ENCODE data around the gene IQGAP2.

Gene IQGAP2

DNA sequence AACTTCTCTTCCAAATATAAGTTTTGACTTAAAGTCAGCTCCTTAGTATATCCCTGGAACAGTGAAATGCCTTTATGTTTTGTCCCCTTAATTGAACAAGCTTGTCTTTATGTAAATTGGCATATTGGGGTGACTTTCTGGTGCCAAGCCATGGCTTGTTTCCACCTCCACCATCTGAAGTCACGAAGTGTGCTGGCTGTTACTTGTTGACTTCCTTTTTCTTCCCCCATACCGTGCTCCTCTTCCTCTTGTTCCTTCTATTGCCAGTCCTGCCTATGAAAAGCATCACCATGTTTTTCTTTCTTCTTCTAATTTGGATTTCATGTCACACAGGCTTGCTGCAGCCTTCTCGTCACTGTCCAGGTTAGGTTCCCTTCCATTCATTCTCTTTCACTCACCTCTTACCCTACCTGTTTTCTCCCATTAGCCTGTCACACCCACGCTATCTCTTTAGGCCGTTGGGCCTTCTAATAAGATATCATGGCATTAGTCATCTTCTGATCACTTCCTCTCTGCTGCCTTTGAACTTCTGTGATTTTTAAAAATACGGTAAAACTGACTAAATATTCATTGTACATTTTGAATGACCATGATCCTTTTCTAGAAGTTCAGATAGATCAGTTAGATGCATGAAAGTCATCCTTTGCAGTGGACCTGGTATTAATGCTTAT is 48.1 kb downstream of the IQGAP2 start:
- no peak for DNase-seq

DNA sequence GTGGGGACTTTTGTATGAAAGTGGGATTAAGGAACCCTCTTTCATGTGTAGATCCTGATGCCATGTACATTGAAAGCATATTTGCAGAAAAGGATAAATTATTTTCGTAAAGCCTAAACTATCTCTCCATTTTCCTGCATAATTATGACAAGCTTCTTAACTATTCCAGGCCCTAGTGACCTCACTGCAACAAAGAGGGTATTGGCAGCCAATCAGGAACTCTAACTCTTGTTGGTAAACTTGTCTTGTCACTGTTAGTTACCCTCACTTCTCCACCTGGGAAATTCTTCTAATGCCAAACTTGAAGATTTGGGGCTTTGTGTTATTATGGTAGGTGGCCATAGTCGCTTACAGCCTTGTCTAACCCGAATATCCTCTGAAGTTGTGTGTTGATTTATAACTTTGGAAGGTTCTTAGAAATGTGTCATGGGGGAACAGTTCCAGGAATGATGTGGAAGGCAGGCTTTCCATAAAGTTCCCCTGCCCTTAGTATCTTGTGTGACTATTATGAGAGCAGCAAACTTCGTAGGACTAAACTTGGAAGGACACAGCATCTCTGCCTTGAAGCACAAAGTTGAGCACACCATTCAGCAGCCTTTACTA is 52.5 kb downstream of the IQGAP2 start:
- no peak for DNase-seq

DNA sequence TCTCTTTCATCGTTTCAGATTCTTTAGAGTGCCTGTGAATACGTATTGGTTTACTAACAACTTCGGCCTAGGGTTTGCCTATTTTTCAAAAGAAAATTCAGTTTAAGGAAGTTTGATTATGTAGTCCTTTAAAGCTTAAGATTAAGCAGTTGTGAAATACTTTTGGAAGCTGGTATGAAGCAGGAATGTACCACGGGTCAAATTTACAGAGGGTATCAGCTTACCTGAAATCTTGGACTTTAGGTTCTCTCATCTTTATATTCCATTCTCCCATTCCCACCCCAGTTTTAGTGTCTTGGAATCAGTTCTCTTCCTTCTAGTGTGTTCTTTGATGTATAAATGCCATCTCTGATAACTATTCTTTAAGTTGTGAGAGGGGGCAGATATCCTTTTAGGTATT is 53.2 kb downstream of the IQGAP2 start:
- DNase-seq, result no peak

DNA sequence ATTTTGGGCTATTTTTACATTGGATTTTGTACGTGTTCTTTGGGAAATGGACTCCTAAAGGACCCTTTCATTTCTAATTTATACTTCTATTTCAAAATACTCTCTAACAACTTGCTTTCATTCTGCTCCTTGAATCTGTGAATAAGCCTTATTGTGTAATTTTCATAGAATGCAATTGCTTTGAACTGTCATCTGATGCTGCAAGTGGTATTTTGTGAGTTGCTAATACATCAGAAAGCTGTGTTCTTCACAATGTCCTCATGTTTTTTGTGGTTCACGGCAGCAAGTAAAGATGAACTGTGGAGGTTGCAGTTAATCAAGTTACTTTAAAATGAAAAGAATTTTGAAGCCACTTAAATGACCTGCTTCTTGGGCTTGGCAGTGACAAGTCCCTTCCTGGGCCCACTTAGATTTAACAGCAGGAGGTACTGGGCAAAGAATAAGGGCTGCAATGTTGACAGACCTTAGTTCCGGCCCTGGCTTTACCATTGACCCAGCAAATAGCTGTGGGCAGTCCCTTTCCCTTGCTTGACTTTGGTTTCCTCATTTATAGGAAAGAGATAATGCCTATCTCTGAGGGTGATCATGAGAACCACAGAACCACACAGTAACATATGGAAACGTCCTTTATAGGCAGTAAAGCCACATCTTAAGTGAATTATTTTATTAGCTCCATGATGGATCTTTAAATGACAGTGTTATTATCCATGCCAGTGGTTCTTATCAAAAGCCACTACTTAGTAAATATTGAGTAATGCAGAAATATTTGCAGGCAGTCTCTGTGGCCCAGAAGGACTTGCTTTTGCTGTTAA is 54.8 kb downstream of the IQGAP2 start:
- DNase-seq, result no peak

DNA sequence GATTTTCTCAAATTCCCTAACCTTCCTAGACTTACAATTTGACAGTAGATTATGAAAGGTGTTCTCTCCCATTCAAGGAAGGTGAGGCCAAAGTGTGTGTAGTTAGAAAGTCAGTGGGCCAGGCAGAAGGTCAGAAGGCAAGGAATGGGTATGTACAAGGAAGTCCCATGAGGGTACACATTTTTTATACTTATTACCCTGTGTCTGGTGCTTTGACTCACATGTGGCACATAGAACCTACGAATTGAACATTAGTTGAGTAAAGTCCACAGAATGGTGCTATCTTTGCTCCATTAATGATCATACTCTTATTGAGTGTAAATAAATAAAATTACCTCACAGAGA is 55.4 kb downstream of the IQGAP2 start:
- DNase-seq, result no peak

DNA sequence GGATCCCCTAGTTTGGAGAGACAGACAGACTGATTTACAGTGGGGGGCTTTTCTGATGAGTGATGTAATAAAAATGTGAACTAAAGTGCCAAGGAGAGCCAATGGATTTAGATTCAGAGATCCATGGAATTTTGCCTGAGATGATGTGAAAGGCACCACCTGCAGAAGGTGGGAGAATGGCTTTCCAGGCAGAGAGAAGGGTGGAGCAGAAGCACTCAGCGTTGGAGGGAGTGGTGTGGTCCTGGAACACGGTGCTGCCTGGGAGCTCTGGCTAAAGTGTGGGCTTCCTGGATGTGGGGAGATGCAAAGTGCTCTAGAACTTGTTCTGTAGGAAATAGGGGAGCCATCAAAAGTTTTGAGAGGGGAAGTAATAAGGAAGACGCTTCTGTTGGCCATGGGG is 57.0 kb downstream of the IQGAP2 start:
- no peak for DNase-seq

DNA sequence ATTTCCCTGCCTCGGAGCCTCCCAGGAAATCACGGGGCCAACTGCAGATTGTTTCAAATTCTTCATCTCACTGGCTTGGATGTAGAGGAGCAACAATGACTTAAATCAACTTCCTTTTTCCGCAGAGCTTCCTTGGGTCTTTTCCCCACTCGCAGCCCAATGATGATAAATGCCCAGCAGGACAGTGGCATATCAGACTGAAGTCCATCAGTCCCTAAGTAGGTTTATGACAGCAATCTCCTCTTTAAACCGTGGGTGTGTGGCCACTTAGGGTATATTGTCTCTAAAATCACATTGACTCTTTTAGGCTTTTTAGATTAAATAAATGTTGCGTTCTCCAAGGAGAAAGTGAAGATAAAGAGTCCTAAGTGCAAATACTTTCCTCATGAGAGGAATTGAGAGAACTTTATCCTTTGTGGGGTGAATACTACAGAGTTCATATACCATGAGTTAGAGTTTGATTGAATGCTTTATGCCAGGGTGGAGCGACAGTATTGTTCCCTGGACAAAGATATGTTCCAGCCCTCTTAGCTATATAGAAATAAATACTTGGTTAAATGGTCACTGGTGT is 59.1 kb downstream of the IQGAP2 start:
- DNase-seq, result no peak

DNA sequence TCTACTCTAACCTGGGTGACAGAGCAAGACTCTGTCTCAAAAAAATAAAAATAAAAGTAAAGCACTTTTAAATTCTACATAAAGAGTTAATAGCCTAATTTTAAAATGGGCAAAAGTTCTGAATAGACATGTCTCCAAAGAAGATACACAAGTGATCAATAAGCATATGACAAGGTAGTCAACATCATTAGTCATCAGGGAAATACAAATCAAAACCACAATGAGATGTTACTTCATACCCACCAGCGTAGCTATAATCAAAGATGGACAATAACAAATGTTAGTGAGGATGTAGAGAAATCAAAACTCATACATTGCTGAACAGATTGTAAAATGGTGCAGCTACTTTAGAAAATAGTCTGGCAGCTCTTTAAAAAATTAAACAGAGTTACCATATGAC is 64.1 kb downstream of the IQGAP2 start:
- no peak for DNase-seq

DNA sequence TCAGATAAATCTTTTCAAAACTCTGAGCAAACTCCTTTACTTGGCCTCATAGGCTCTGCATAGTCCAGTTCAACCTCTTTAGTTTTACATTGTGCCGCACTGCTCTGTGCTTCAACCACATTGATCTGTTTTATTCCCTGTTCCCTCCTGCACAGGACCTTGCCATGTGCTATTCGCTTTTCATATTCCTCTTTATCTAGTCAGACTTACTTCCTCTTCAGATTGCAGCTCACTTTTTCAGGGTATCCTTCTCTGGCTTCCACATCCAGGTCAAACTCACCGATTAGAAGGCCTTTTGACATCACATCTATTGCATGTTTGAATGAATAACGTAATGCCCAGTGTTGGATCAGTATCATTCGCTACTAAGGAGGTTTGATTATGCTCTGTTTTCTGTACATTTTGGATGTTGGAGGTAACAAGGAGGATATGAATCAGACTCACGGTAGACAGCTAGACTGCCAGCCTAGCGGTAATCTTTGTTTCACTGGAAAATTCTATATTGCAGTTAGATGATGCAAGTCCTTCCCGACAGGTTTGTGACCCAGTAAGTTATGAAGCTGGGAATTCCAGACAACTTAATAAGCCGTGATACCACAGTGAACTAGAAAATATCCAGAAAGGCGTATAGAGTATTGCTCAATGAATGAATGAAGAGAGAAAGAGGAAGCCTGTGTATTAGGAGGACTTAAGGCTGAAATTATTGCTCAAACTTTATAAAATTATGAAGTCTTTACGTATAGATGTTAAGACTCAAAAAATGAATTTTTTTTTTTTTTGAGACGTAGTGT is 65.7 kb downstream of the IQGAP2 start:
- no peak for DNase-seq

DNA sequence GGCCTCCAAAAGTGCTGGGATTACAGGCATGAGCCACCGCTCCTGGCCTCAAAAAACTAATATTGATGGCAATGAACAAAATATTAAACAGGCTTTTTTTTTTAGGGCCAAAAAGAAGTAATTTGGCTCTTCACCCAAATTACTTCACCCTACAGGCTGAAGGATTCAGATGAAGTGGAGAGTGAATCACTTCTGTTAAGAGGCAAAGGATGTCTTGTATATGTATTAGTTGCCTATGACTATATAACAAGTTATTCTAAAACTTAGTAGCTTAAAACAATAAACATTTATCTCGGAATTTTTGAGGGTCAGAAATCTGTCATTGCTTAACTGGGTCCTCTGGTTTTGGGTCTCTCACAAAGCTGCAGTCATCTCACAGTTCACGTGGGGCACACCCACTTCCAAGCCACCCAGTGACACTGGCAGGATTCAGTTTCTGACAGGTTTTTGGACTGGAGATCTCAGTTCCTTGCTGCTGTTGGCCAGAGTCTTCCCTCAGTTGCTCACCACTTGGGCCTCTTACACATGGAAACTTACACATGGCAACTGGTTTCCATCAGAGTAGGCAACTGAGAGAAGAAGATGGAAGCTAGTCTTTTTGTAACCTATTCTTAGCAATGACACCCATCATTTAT is 66.7 kb downstream of the IQGAP2 start:
- no peak for DNase-seq

DNA sequence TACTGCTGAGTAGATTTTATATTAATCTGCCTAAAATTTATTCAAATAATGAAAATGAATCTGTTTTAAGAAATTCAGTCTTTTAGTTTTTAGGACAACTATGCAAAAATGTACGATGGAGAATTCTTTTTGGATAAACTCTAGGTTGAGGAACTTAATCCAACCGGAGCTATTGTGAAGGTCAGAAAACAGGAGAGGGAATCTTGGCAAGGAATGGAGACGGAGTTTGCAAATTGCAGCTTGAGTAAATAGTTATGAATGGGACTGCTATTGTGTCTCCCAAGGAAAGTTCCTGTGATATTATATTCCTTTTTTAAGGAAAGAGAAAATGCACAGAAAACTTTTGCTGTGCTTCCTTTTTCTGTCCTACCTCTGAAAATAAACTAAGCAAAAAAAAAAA is 67.9 kb downstream of the IQGAP2 start:
- DNase-seq, result no peak

DNA sequence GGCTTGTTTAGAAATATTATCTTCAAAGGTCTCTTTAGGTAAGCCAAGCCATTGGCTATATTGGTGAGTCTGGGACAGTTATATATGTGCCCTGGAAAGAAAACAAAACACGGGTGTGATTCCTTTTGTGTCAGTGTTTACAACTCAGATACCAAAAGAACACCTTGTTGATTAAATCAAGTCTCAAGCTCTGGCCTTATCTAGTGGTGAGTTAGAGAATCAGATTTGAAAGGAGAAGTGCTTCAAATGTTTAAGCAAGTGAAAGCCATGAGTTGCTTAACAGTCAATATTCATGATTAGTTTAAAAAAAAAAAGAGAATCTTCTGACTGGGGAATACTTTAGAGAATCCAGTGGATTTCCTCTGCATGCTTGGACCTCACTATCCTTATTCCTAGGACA is 68.3 kb downstream of the IQGAP2 start:
- DNase-seq, result no peak

DNA sequence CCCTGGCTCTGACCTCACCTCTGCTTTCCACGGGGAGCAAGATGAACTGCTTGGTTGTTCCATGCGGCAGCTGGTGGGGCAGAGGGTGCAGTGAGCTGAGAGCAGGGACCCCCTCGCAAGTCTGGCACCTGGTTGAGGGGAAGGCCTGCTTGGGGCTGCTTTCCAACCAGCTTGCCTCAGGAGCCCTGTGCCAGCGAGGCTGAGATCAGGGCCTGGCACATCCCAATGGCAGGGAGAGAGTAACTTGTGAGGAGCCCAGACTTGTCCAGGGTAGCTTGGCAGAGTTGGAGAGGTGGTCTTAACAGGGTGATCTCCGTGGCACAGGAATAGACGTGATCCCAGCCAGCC is 68.9 kb downstream of the IQGAP2 start:
- DNase-seq, result no peak

DNA sequence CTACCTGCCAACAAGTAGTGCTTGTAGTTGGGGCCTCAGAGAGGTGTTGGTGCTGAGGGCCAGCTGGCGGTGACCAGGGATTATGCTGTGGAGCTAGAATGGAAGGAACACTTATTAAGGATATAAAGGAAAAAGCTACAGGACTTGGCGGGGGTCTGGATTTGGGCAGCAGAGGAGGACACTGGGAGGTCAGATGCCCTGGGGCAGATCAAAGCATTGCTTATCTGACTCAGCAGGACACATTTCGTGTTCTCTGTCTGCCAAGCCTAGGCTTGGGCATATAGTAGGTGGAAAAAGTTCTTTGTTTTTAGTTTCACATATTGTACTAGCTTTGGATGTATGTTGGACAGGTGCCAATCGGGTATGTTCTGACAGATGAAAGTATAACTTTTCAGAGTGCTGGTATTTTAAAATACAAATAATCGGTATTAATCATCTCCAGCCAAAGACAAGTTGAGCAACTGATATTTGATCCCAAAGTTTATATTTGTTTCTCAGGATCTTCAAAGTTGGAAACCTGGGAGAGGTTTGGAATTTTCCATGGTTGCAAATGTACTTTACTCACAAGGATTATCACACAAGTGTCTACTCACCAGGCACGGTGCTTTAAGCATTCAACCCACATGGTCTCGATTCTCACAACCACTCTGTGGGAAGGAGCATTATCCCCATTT is 69.4 kb downstream of the IQGAP2 start:
- no peak for DNase-seq

DNA sequence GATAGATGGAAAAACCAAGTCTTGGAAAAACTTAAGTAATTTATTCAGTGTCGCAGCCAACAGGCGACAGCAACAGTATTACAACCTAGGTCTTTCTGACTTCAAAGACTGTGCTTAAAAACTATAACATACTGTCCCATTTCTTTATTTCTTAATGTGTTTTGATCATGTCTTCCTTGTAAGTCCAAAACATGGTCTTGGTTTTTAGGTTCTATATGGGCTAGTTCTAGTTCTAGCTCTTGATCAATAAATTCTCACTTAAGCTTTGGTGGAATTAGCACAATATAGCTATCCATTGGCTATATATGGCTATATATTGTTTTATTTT is 69.9 kb downstream of the IQGAP2 start:
- DNase-seq, result no peak

DNA sequence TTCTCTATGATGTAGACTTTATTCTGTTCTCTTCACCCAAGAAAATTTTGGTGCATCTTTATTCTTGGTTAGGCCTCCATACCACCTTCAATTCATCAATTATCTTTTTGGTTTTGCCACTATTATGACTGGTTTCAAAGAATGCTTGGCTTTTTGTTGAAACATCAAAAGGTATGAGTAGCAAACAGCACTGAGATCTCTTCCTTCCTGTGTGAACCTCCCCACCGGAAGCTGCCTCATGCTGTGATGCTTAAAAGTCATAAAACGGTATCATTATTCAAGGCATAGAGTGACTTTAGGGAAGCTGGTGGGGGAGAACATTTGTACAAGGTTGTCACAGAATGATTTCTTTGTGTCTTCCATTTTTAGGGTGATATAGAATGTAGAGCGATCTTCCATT is 70.6 kb downstream of the IQGAP2 start:
- DNase-seq, result peak; percentile 41

DNA sequence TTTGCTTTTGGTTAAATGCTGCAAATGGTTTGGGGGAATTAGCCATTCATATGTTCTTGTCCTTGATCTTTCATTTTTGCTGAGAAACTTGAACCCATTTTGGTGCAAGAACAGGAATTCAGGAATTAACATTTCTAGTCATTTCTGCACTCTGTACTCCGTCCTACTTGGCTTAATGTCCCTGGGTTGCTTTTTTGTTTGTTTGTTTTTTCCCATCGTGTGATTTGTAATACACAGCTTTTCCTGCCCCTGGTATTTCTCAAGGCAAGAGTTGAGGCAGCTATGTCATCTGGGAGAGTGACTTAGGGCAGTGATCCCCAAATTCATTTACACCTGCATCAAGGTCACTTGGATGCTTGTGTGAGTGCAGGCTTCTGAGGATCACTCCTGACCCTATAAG is 71.3 kb downstream of the IQGAP2 start:
- no peak for DNase-seq

DNA sequence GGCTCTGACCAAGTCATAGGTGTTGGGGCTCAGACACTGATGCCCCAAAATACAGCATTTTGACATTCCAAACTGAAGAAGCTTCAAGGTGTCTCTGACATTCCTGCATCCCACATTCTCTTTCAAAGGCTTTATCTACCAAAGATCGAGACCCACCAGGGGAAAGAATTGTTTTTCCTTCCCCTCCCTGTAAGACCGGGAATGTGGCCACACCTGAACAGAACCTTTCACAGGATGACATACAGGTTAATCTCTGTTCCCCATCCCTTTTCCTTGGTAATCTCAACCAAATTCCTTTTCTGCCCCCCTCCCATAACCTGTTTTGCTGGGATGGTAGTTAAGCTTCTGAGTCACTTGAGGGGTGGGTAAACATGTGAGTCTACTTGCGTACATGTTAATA is 72.3 kb downstream of the IQGAP2 start:
- no peak for DNase-seq

DNA sequence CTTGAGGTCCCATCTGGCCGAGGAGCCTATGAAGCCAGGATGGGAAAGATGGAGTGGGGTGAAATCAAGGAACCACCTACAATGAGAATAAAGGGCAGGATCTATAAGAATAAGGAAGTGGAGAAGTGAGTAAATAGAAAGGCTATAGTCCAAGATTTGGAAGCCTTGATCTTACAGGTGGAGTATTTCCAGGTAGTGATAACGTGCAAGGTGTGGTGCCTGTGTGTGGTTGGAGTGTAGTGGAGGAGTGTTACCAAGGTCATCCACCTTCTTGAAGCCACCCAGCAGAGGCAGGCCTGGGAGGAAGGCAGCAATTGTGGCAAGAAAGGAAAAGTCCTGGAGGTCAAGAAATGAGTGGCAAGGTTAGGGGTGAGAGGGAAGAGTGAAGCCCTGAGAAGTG is 72.9 kb downstream of the IQGAP2 start:
- DNase-seq, result no peak

DNA sequence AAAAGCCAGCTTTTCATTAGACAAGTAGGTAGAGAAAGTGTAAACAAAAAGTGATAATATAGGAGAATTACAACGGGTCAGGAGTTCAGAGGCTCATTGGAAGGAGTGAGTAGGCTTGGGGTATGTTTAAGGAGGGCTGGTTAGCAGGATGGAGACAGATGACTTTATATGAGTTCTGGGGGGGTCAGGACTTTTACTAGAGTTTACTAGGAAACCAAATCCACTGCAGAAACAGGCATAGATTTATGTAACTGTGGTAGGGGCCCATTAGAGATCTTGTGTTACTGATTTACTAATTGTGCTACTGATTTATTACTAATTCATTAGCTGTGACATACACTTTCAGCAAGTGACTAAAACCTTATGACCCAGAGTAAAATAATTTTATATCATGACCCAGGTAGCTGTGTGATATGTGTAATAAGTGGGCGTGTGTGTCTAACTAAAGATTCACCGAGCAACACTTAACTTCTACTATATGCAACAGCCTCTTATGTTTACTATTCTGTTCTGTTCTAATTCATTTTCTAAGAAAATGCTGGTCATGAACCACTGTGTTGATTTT is 73.5 kb downstream of the IQGAP2 start:
- DNase-seq, result no peak

DNA sequence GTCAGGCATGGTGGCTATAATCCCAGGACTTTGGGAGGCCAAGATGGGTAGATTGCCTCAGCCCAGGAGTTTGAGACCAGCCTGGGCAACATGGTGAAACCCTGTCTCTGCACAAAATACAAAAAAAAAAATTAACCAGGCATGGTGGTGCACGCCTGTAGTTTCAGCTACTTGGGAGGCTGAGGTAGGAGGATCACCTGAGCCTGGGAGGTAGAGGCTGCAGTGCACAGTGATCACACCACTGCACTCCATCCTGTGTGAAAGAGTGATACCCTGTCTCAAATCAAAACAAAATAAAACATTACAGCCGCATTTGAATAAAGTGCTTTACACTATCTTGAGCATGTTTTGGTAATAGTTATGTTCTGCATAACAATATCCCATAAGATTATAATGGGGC is 74.0 kb downstream of the IQGAP2 start:
- no peak for DNase-seq

DNA sequence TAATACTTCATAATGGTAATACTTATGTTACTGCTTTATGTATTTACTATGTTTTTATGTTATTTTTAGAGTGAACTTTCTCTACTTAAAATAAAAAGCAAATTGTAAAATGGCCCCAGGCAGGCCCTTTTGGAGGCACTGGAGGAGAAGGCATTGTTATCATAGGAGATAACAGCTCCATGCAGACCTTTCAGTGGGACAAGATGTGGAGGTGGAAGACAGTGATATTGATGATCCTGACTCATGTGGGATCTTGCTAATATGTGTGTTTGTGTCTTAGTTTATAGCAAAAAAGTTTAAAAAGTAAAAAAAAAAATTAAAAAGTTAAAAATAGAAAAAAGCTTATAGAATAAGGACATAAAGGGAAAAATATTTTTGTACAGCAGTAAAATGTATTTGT is 74.5 kb downstream of the IQGAP2 start:
- no peak for DNase-seq
